DMS53 treated with DMSO at 0.1 percent for 48 hours (cell line): Measurements from ENCODE around the gene OR10A6.

Experiments used
- DNase-seq: peaks from one replicate; lab custom pipeline; 2025; ENCODE audit not compliant: unreplicated experiment; lab: John Stamatoyannopoulos, UW

OR10A6 gene

DNA sequence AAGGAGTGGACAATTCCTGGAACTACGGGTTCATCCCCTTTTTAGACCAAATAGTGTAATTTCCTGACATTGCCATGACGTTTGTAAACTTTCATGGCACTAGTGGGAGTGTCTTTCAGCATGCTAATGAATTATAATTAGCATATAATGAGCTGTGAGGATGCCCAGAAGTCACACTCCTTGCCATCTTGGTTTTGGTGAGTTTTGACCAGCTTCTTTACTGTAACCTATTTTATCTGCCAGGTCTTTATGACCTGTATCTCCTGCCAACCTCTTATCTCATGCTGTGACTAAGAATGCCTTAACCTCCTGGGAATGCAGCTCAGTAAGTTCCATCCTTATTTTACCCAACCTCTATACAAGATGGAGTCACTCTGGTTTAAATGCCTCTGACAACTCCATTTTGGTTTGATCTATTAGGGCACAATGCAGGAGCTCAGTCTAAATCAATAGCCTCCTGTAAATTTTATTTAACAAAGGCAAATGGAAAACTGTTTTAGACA is 20.7 kb downstream of the OR10A6 start:
- no peak for DNase-seq

- no peak for DNase-seq
Observed at GRCh38 chr11:7909585-7910285, 21.3 kb downstream of the OR10A6 start.

DNA sequence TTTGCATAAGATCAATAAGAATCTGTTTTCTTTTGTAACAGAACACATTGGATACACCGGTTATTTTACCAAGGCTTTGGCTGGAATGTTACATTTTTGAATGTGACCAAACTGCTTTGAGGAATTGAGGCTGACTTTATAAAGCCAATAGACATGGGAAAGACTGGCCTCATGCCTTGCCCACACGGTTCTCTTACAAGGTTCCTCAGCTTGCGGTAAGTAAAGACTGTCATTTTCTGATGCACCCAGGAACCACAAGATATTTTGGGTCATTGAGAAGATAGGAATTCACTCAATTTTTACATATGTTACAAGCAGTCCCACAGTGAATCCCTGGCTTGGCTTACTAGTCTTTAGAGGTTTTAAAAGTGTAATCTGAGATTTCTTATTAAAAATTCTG is 23.9 kb downstream of the OR10A6 start:
- DNase-seq, result no peak

DNA sequence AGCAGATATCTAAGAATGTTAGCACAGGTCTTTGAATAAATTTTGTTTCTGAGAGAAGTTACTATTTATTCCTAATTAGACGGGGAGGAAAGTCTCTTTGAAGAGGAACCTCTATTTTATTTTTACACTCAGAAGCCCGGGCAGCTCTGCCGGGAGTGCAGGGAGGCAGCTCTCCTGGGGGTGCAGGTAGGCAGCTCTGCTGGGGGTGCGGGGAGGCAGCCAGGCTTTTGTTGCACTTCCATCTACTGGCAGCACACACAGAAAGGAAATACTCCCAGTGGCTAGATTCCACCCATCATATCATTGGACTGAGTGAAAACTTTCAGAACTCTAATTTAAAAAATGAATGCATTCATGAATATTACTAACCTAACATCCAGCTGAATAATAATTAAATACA is 24.6 kb downstream of the OR10A6 start:
- DNase-seq, result no peak

DNA sequence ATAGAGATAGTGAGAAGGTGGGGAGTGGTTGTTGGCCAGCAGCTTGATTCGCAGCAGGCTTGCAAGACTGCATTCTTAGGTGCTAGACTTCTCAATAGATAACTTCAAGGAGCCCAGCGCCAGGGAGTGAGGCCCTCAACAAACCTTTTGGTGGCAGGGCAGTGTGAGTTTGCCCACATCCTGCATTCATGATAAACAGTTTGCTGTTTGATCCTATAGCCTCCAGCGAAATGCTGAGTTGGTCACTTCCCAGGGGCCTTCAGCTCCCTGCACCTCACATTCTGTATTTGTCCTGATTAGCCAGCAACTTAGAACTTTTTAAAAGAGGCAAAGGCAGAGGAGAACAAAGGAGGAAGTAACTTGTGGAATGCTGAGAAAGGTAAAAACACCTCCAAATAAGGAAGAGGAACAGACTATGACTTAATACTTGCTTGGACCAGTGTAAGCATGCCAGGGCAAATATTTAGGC is 25.1 kb downstream of the OR10A6 start:
- DNase-seq, result no peak

- DNase-seq, result no peak
Observed at GRCh38 chr11:7905549-7905948, 25.5 kb downstream of the OR10A6 start.

GRCh38 chr11:7904917-7905316 is 26.2 kb downstream of the OR10A6 start:
- DNase-seq, result peak; percentile 19

- no peak for DNase-seq
Observed at GRCh38 chr11:7903940-7904339, 27.1 kb downstream of the OR10A6 start.

GRCh38 chr11:7901319-7901854 is 29.7 kb downstream of the OR10A6 start:
- no peak for DNase-seq

DNA sequence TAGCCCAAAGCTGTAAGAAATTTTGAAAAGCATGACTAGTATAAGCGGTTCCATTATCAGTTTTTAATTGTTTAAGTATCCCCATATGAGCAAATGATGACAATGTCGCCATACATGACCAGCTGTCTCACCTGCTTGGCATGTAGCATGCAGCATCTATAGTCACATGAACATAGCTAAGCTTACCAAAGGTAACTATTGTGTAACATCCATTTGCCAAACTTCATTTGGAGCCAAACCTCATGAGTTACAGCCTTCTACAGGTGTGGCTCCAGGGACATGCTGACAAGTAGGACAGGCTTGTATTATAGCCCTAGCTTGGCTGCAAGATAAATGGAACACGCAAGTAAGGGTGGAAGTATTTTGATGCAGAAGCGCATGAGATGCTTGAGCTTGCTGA is 30.4 kb downstream of the OR10A6 start:
- DNase-seq, result no peak

- no peak for DNase-seq
Observed at GRCh38 chr11:7899418-7899817, 31.6 kb downstream of the OR10A6 start.

DNA sequence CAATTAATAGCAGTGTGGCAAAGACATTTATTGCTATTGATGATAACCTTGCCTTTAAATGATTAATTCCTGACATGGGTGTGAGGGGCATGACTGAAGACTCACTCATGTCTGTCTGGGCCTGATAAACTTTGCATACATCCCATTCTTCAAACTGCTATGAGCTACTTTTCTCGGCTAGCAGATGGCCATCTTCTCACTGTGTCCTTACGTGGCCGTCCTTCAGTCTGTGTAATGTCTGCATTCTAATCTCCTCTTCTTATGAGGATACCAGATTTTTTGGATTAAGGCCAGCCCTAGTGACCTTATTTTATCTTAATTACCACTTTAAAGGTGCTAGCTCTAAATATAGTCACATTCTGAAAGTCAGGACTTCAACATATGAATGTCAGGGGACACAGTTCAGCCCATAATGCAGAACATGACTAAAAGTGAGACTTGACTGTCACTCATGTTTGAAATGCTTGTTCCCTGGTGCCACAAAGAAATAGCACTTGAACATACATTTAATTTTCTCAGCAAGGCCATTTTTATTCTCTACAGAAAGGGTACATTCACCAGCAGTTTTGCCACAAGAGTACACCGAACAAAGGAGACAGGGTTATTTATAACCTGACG is 32.3 kb downstream of the OR10A6 start:
- no peak for DNase-seq

DNA sequence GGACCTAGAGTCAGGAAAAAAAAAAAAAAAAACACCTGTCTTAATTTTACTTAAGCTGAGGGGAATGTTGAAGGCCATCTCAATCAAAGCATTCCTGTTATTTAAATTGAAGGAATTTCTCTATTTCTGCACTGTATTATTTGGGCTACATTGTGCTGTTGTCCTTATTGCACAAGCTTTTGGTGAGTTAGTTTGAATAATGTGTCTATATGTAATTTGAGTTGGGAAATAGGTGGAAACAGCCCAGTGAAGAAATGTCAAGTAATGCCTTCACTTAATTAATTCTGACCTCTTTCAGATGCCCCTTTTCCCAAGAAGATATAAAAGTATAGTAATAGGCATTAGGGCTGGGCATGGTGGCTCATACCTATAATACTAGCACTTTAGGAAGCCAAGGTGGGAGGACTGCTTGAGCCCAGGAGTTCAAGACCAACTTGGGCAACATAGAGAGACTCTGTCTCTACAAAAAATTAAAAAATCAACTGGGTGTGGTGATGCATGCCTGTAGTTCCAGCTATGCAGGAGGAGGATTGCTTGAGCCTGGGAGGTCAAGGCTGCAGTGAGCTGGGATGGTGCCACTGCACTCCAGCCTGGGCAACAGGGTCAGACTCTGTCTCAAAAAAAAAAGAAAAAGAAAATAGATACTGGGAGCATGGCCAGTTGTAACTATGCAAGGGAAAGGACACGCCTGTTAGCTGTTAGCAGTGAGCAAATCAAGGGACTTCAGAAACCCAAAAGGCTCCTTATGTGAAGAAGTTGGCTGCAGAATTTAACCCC is 34.9 kb downstream of the OR10A6 start:
- no peak for DNase-seq

- DNase-seq, result no peak
Observed at GRCh38 chr11:7894251-7894650, 36.8 kb downstream of the OR10A6 start.

DNA sequence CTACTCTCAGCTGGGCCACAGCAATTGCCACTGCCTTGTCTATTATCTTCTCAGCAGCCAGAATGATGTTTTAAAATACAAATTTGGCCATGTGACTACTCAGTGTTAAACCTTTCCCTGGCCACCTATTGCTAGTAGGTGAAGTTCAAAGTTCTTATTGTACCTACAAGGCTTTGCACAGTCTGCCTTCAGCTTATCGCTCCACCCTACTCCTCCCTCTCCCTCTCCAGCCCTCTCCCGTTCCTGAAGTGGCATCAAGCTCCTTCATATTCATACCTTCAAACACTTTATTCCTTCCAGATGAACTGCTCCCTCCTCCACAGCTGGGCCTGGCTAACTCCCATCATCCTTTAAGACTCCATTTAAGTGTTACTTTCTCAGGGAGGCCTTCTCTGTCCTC is 37.3 kb downstream of the OR10A6 start:
- DNase-seq, result no peak

DNA sequence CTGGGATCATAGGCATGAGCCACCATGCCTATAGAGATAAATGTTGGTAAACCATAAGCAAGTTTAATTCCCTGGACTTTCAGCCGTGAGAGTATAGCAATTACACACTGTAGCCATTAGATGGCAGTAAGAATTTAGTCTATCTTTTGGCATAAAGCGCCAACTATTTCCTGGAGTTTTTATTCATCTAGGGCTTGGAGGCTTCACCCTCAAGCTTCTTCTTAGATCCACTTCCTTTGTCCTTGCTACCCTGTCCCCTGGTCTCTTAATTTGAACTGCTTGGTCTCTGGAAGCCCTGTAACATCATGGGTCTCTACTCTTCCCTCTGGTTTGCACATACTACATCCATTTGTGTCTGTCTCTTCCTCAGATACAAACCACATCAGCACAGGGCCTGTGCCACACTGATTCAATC is 38.2 kb downstream of the OR10A6 start:
- DNase-seq, result peak; percentile 86

DNA sequence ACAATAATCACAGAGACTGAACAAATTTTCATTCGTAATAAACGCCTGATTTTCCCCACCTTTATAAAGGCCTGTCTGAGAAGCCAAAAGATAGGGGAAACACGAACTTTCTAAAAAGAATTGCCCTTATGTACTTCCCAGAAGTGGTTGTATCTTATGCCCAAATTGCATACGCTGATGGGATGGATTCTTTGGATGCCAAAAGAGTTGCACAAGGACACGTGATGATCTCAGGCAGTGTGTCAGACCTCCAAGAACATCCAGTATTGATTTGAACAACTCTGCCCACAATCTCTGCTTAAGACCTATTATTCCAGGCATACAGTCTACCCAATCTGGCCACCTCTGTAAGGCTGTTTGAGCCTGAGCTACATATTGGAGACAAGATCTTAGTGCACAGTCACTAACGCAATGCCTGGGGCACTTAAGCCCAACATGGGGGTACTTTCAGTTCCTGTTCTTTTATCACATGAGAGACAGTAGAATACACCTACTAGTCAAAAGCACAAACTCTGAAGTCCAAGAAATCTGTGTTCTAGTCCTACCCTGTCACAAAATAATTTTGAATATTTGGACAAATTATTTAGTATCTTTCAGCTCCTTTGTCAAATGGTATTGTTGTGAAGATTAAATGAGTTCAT is 38.9 kb downstream of the OR10A6 start:
- no peak for DNase-seq

DNA sequence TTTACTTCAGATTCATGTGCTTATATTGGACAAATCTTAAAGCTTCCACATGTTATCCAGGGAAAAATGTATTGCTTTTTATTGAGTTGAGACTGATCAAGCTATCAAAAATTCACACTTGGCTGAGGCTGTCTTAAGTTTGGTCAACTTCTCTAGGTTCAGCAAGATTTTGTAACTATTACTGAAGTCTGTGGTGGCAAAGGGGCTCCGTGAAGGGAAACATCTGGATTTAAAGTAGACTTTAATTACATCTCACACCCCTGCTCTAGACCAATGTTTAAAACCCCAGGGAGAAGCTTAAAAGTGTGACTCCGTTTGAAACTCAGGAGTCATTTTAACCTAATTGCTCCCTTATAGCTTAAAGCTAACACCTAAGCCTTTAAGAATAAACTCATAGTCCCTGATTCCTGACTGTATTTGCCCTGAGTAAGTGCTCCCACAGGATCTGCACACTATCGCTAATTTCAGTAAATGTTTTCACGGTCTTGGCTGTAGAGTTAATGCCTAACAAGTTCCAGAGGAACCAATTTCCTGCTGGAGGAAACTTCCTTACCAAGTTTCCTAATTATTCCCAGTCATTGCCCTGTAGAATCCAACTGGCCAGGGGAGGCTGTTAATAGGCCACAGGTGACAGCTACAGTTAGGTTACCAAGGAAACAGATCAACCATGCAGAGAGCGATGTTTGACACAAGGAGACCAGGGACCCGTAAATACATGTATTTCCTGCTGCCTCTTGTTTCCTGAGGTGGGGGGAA is 40.5 kb downstream of the OR10A6 start:
- no peak for DNase-seq

DNA sequence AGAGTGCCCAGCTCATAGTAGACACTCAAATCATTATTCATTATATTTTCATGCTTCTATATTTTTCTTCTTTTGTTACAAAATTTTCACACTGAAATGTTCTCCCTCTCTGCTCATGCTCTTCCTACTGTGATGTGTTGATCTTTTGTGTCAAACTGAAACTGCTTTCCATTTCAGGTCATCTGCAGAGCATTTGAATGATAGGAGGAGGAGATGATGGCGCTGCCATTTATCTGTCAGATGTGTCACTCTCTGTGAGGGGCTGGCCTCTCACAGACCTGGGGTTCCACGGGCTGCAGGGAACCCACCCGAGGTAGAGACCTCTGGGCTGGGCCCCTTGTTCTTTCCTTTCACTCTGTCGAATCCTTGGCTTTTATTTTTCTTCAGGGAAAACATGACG is 41.1 kb downstream of the OR10A6 start:
- no peak for DNase-seq

GRCh38 chr11:7882860-7883259 is 48.2 kb downstream of the OR10A6 start:
- no peak for DNase-seq
